ENCODE measurements around the gene SMPD1.

- TF ChIP-seq CTCF (conservative IDR thresholded peaks at IDR 0.05; ENCODE audit: low read depth, low read length) (no peak), EZH2 (IDR thresholded peaks at IDR 0.05; ENCODE audit: borderline replicate concordance, low read depth, low read length, poor library complexity, severe bottlenecking) (no peak)
Measured at GRCh38 chr11:6371825-6372224, 18.4 kb upstream of the SMPD1 start.
